NCI-H748 treated with DMSO at 0.1 percent for 48 hours (cell line): ENCODE measurements around the gene CECR2.
"Not testable (repeated sequence)": the region's sequence is repeated elsewhere in the genome, so short reads cannot be mapped to it uniquely, and the experiment has no call there.

Experiments used
- DNase-seq: peaks from one replicate; lab custom pipeline; 2025; lab: John Stamatoyannopoulos, UW

CECR2 gene

GRCh38 chr22:17514084-17514483, 144.8 kb downstream of the CECR2 start:
- DNase-seq, result no peak

- DNase-seq, result no peak
These were observed 149.1 kb downstream of the CECR2 start for GRCh38 chr22:17518406-17518805.

GRCh38 chr22:17521971-17522370, 152.7 kb downstream of the CECR2 start:
- DNase-seq, result not testable (repeated sequence)

GRCh38 chr22:17523925-17524324, 154.7 kb downstream of the CECR2 start:
- no peak for DNase-seq

- no peak for DNase-seq
These were observed 167.0 kb downstream of the CECR2 start for GRCh38 chr22:17536269-17536668.

- DNase-seq, result no peak
These were observed 167.9 kb downstream of the CECR2 start for GRCh38 chr22:17537155-17537554.

GRCh38 chr22:17540481-17540880, 171.2 kb downstream of the CECR2 start:
- DNase-seq, result no peak

- no peak for DNase-seq
These were observed 172.2 kb downstream of the CECR2 start for GRCh38 chr22:17541476-17541875.

GRCh38 chr22:17542452-17542851, 173.2 kb downstream of the CECR2 start:
- no peak for DNase-seq

- no peak for DNase-seq
These were observed 178.9 kb downstream of the CECR2 start for GRCh38 chr22:17548010-17548755.

- no peak for DNase-seq
These were observed 179.4 kb downstream of the CECR2 start for GRCh38 chr22:17548756-17549035.

- no peak for DNase-seq
These were observed 179.9 kb downstream of the CECR2 start for GRCh38 chr22:17549183-17549582.

- DNase-seq, result no peak
These were observed 180.4 kb downstream of the CECR2 start for GRCh38 chr22:17549655-17550054.

GRCh38 chr22:17552737-17553136, 183.5 kb downstream of the CECR2 start:
- DNase-seq, result no peak

- DNase-seq, result no peak
These were observed 185.6 kb downstream of the CECR2 start for GRCh38 chr22:17554814-17555213.

GRCh38 chr22:17559188-17559587, 189.9 kb downstream of the CECR2 start:
- no peak for DNase-seq

GRCh38 chr22:17562906-17563870, 193.9 kb downstream of the CECR2 start, which contains the start of gene SLC25A18:
TSS of gene SLC25A18 (plus strand) at chr22:17563498. CDS start at chr22:17579945, 16,447 bp downstream.
- DNase-seq, result no peak

GRCh38 chr22:17563936-17564391, 194.7 kb downstream of the CECR2 start:
- no peak for DNase-seq

- DNase-seq, result not testable (repeated sequence)
These were observed 196.9 kb downstream of the CECR2 start for GRCh38 chr22:17566016-17566687.

GRCh38 chr22:17566776-17567175, 197.5 kb downstream of the CECR2 start:
- DNase-seq, result no peak

- no peak for DNase-seq
These were observed 200.8 kb downstream of the CECR2 start for GRCh38 chr22:17569971-17570511.
